ENCODE measurements around the gene PDE6D.

The PDE6D gene

DNA sequence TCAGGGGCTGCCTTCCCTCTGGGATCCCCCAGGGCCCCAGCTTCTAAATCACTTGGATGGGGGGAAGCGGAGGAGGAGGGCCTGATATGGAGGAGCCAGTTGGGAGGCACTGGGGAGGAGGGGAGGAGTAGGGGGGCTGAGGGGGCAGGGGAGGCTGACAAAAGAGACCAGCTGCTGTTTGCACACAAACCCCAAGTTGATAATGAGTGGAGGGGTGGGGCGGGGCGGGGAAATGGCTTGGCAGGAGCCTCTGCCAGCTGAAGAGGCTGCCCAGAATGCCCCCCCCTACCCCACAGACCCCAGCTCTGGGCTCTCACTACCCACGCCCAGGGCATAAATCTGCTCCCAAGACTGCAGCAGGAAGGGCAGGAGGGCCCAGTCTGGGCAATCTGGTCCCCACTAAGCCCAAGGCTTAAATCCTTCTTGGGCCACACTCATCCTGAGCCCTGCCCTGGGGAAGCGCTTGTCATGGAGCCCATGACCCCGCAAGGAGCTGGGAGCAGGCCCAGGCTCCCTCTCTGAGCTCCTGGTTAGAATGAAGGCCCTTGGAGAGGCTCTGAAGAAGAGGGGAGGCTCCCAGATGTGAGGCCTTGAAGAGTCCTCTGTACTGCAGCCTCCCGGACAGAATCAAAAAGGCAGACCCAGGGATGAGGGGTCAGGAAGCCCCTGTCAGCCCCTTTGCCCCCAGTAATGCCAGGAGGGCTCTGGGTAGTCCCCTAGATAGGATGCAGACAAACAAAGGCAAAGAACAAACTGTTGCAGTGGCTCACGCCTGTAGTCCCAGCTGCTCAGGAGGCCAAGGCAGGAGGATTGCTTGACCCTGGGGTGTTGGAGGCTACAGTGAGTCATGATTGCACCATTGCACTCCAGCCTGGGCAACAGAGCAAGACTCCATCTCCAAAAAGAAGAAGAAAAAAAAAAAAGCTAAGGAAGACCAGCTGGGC, 97.5 kb downstream of the PDE6D start:
- no peak for DNase-seq (ENCODE audit: low read depth)
- TF ChIP-seq, protein P1, sequence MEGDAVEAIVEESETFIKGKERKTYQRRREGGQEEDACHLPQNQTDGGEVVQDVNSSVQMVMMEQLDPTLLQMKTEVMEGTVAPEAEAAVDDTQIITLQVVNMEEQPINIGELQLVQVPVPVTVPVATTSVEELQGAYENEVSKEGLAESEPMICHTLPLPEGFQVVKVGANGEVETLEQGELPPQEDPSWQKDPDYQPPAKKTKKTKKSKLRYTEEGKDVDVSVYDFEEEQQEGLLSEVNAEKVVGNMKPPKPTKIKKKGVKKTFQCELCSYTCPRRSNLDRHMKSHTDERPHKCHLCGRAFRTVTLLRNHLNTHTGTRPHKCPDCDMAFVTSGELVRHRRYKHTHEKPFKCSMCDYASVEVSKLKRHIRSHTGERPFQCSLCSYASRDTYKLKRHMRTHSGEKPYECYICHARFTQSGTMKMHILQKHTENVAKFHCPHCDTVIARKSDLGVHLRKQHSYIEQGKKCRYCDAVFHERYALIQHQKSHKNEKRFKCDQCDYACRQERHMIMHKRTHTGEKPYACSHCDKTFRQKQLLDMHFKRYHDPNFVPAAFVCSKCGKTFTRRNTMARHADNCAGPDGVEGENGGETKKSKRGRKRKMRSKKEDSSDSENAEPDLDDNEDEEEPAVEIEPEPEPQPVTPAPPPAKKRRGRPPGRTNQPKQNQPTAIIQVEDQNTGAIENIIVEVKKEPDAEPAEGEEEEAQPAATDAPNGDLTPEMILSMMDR (conservative IDR thresholded peaks at IDR 0.05; ENCODE audit: low read depth, low read length) = no peak

GRCh38 chr2:231682603-231683291, 98.3 kb downstream of the PDE6D start:
- H3K4me3 ChIP-seq (ENCODE audit: low read length) = no peak overlapping the region
- DNase-seq (ENCODE audit: low read depth) = no peak
- TF ChIP-seq, protein P1 (conservative IDR thresholded peaks at IDR 0.05; ENCODE audit: low read depth, low read length) = no peak

More for the DNA sequence above, 97.5 kb downstream of the PDE6D start:
- no peak overlapping the region for H3K4me3 ChIP-seq (ENCODE audit: low read length)

All from retinal pigment epithelial cell (primary cell).